Measurements from ENCODE around the gene ARHGAP26. TPM values are rescaled to one million over a fixed set of nuclear protein-coding genes. Genes with fewer than 3 reads are reported as not detected.

Gene ARHGAP26
- polyA plus RNA-seq, 4 donors, result 7.6 to 31.7 (median 11.5) TPM

- 89 to 95% (median 93%) methylated on average over 3 of the region's 3 CpGs for WGBS, 3 donors
- Histone ChIP-seq H3K27ac (ENCODE audit: low read depth in 1 of 3, low read length in 2 of 3) (no peak overlapping the region), H3K9me3 (ENCODE audit: control insufficient read depth in 2 of 2, insufficient read depth in 1 of 2, low read depth in 1 of 2, low read length in 1 of 2) (no peaks in the 10 kb centered on the region), H3K4me1 (ENCODE audit: control insufficient read depth in 3 of 3, insufficient read depth in 2 of 3, low read depth in 1 of 3, low read length in 2 of 3) (peaks cover 0 to 9% (median 0%) of the 10 kb centered on the region in 3 donors), H3K36me3 (ENCODE audit: control insufficient read depth in 3 of 3, insufficient read depth in 2 of 3, low read depth in 1 of 3, low read length in 3 of 3) (peaks cover 7 to 11% (median 8%) of the 10 kb centered on the region in 3 donors), H3K4me3 (ENCODE audit: low read depth in 1 of 3, low read length in 3 of 3) (no peak overlapping the region), H3K27me3 (ENCODE audit: control insufficient read depth in 3 of 3, insufficient read depth in 3 of 3, low read length in 3 of 3) (no peaks in the 10 kb centered on the region)
- FAIRE-seq (no peak), DNase-seq (no peak)
Measured at GRCh38 chr5:143052967-143053682, 282.9 kb downstream of the ARHGAP26 start.

GRCh38 chr5:143053780-143054179 lies 283.6 kb downstream of the ARHGAP26 start:
- Histone ChIP-seq H3K9me3 (ENCODE audit: control insufficient read depth in 2 of 2, insufficient read depth in 1 of 2, low read depth in 1 of 2, low read length in 1 of 2) (no peaks in the 10 kb centered on the region), H3K27me3 (ENCODE audit: control insufficient read depth in 3 of 3, insufficient read depth in 3 of 3, low read length in 3 of 3) (no peaks in the 10 kb centered on the region), H3K27ac (ENCODE audit: low read depth in 1 of 3, low read length in 2 of 3) (no peak overlapping the region), H3K36me3 (ENCODE audit: control insufficient read depth in 3 of 3, insufficient read depth in 2 of 3, low read depth in 1 of 3, low read length in 3 of 3) (peaks cover 8 to 12% (median 11%) of the 10 kb centered on the region in 3 donors), H3K4me3 (ENCODE audit: low read depth in 1 of 3, low read length in 3 of 3) (no peak overlapping the region), H3K4me1 (ENCODE audit: control insufficient read depth in 3 of 3, insufficient read depth in 2 of 3, low read depth in 1 of 3, low read length in 2 of 3) (peaks cover 0 to 9% (median 0%) of the 10 kb centered on the region in 3 donors)
- DNase-seq (no peak), FAIRE-seq (no peak)
- 73 to 83% (median 75%) methylated on average over 8 of the region's 8 CpGs for WGBS, 3 donors

- WGBS, 3 donors, result 27 to 42% (median 35%) methylated on average over 5 of the region's 5 CpGs
- H3K4me1 ChIP-seq (ENCODE audit: control insufficient read depth in 3 of 3, insufficient read depth in 2 of 3, low read depth in 1 of 3, low read length in 2 of 3), result peaks cover 0 to 9% (median 0%) of the 10 kb centered on the region in 3 donors
- no peaks in the 10 kb centered on the region for H3K27me3 ChIP-seq (ENCODE audit: control insufficient read depth in 3 of 3, insufficient read depth in 3 of 3, low read length in 3 of 3)
- FAIRE-seq (no peak), DNase-seq (no peak)
- no peak overlapping the region for H3K4me3 ChIP-seq (ENCODE audit: low read depth in 1 of 3, low read length in 3 of 3)
- H3K9me3 ChIP-seq (ENCODE audit: control insufficient read depth in 2 of 2, insufficient read depth in 1 of 2, low read depth in 1 of 2, low read length in 1 of 2), result no peaks in the 10 kb centered on the region
- H3K36me3 ChIP-seq (ENCODE audit: control insufficient read depth in 3 of 3, insufficient read depth in 2 of 3, low read depth in 1 of 3, low read length in 3 of 3), result peaks cover 8 to 13% (median 13%) of the 10 kb centered on the region in 3 donors
- H3K27ac ChIP-seq (ENCODE audit: low read depth in 1 of 3, low read length in 2 of 3), result peak overlapping the region in 1 of 3 donors; percentile 17
Measured at GRCh38 chr5:143054480-143054941, 284.3 kb downstream of the ARHGAP26 start.

- DNase-seq (no peak), FAIRE-seq (no peak)
- Histone ChIP-seq H3K9me3 (ENCODE audit: control insufficient read depth in 2 of 2, insufficient read depth in 1 of 2, low read depth in 1 of 2, low read length in 1 of 2) (no peaks in the 10 kb centered on the region), H3K4me1 (ENCODE audit: control insufficient read depth in 3 of 3, insufficient read depth in 2 of 3, low read depth in 1 of 3, low read length in 2 of 3) (peaks cover 0 to 9% (median 0%) of the 10 kb centered on the region in 3 donors), H3K27me3 (ENCODE audit: control insufficient read depth in 3 of 3, insufficient read depth in 3 of 3, low read length in 3 of 3) (no peaks in the 10 kb centered on the region), H3K4me3 (ENCODE audit: low read depth in 1 of 3, low read length in 3 of 3) (no peak overlapping the region), H3K27ac (ENCODE audit: low read depth in 1 of 3, low read length in 2 of 3) (no peak overlapping the region), H3K36me3 (ENCODE audit: control insufficient read depth in 3 of 3, insufficient read depth in 2 of 3, low read depth in 1 of 3, low read length in 3 of 3) (peaks cover 7 to 12% (median 10%) of the 10 kb centered on the region in 3 donors)
- 63 to 79% (median 75%) methylated on average over 5 of the region's 5 CpGs for WGBS, 3 donors
Measured at GRCh38 chr5:143055596-143056338, 285.6 kb downstream of the ARHGAP26 start.

- H3K27ac ChIP-seq (ENCODE audit: low read depth in 1 of 3, low read length in 2 of 3), result no peak overlapping the region
- DNase-seq, result no peak
- H3K27me3 ChIP-seq (ENCODE audit: control insufficient read depth in 3 of 3, insufficient read depth in 3 of 3, low read length in 3 of 3), result no peaks in the 10 kb centered on the region
- no peak for FAIRE-seq
- H3K4me1 ChIP-seq (ENCODE audit: control insufficient read depth in 3 of 3, insufficient read depth in 2 of 3, low read depth in 1 of 3, low read length in 2 of 3), result peaks cover 0 to 7% (median 0%) of the 10 kb centered on the region in 3 donors
- H3K36me3 ChIP-seq (ENCODE audit: control insufficient read depth in 3 of 3, insufficient read depth in 2 of 3, low read depth in 1 of 3, low read length in 3 of 3), result peaks cover 6 to 11% (median 10%) of the 10 kb centered on the region in 3 donors
- no peaks in the 10 kb centered on the region for H3K9me3 ChIP-seq (ENCODE audit: control insufficient read depth in 2 of 2, insufficient read depth in 1 of 2, low read depth in 1 of 2, low read length in 1 of 2)
- H3K4me3 ChIP-seq (ENCODE audit: low read depth in 1 of 3, low read length in 3 of 3), result no peak overlapping the region
Measured at GRCh38 chr5:143056339-143056704, 286.1 kb downstream of the ARHGAP26 start.

- Histone ChIP-seq H3K27ac (ENCODE audit: low read depth in 1 of 3, low read length in 2 of 3) (peak overlapping the region in 1 of 3 donors; percentile 57), H3K4me1 (ENCODE audit: control insufficient read depth in 3 of 3, insufficient read depth in 2 of 3, low read depth in 1 of 3, low read length in 2 of 3) (peaks cover 0 to under 1% (median 0%) of the 10 kb centered on the region in 3 donors), H3K27me3 (ENCODE audit: control insufficient read depth in 3 of 3, insufficient read depth in 3 of 3, low read length in 3 of 3) (no peaks in the 10 kb centered on the region), H3K36me3 (ENCODE audit: control insufficient read depth in 3 of 3, insufficient read depth in 2 of 3, low read depth in 1 of 3, low read length in 3 of 3) (peaks cover 4 to 11% (median 10%) of the 10 kb centered on the region in 3 donors), H3K4me3 (ENCODE audit: low read depth in 1 of 3, low read length in 3 of 3) (no peak overlapping the region), H3K9me3 (ENCODE audit: control insufficient read depth in 2 of 2, insufficient read depth in 1 of 2, low read depth in 1 of 2, low read length in 1 of 2) (no peaks in the 10 kb centered on the region)
- no peak for FAIRE-seq
- 90 to 98% (median 95%) methylated on average over 2 of the region's 2 CpGs for WGBS, 3 donors
- DNase-seq, result no peak
Measured at GRCh38 chr5:143056792-143057579, 286.8 kb downstream of the ARHGAP26 start.

GRCh38 chr5:143057580-143057999 lies 287.4 kb downstream of the ARHGAP26 start:
- Histone ChIP-seq H3K27me3 (ENCODE audit: control insufficient read depth in 3 of 3, insufficient read depth in 3 of 3, low read length in 3 of 3) (no peaks in the 10 kb centered on the region), H3K36me3 (ENCODE audit: control insufficient read depth in 3 of 3, insufficient read depth in 2 of 3, low read depth in 1 of 3, low read length in 3 of 3) (peaks cover 4 to 11% (median 10%) of the 10 kb centered on the region in 3 donors), H3K9me3 (ENCODE audit: control insufficient read depth in 2 of 2, insufficient read depth in 1 of 2, low read depth in 1 of 2, low read length in 1 of 2) (no peaks in the 10 kb centered on the region), H3K27ac (ENCODE audit: low read depth in 1 of 3, low read length in 2 of 3) (peak overlapping the region in 1 of 3 donors; percentile 57), H3K4me1 (ENCODE audit: control insufficient read depth in 3 of 3, insufficient read depth in 2 of 3, low read depth in 1 of 3, low read length in 2 of 3) (no peaks in the 10 kb centered on the region), H3K4me3 (ENCODE audit: low read depth in 1 of 3, low read length in 3 of 3) (no peak overlapping the region)
- no peak for FAIRE-seq
- DNase-seq, result no peak
- WGBS, 3 donors, result 82 to 99% (median 86%) methylated on average over 3 of the region's 3 CpGs

GRCh38 chr5:143059355-143059754 lies 289.2 kb downstream of the ARHGAP26 start:
- Histone ChIP-seq H3K36me3 (ENCODE audit: control insufficient read depth in 3 of 3, insufficient read depth in 2 of 3, low read depth in 1 of 3, low read length in 3 of 3) (peaks cover 4 to 17% (median 13%) of the 10 kb centered on the region in 3 donors), H3K27me3 (ENCODE audit: control insufficient read depth in 3 of 3, insufficient read depth in 3 of 3, low read length in 3 of 3) (no peaks in the 10 kb centered on the region), H3K4me1 (ENCODE audit: control insufficient read depth in 3 of 3, insufficient read depth in 2 of 3, low read depth in 1 of 3, low read length in 2 of 3) (peaks cover 0 to 8% (median 0%) of the 10 kb centered on the region in 3 donors), H3K9me3 (ENCODE audit: control insufficient read depth in 2 of 2, insufficient read depth in 1 of 2, low read depth in 1 of 2, low read length in 1 of 2) (no peaks in the 10 kb centered on the region), H3K27ac (ENCODE audit: low read depth in 1 of 3, low read length in 2 of 3) (no peak overlapping the region), H3K4me3 (ENCODE audit: low read depth in 1 of 3, low read length in 3 of 3) (no peak overlapping the region)
- 89 to 100% (median 95%) methylated on average over 1 of the region's 1 CpG for WGBS, 3 donors
- no peak for DNase-seq
- no peak for FAIRE-seq
